Measurements from ENCODE around the gene DENND1A.

Gene DENND1A

DNA sequence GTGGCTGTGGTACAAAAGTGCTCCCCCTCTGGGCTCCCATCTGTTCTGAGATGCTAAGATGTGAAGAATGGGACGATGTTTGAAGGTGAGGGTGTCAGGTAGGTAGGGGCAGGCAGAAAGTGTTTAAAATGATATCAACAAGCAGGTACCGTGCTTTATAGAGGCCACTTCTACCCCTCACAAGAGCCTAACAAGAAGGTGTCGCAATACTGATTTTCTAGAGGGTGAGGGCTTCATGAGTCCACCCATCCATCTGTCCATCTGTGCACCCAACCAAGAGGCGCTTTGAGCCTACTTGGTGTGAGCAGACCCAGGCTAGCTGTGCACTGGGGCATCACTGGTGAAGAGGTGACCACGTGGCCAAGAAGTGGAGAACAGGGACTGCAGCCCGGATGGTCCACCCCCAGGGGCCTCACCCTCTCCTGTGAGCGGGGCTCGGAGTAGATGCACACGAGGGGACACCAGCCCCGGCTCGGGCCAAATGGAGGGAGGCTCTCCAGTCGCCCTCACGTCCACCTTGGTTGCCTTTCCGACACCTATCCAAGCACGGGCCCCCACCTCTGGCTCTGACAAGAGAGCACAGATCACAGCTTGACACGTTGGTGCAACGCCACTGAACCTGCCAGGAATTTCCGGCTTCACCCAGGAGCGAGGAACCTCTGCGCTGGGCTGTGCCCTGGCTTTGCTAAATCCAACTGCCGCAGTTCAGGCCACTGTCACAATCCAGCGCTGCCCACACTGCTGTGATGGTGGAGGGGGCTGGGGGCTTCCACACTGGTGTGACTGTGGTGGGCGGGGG is 539.4 kb downstream of the DENND1A start:
- DNase-seq (ENCODE audit: low read depth in 2 of 2) = no peak

DNA sequence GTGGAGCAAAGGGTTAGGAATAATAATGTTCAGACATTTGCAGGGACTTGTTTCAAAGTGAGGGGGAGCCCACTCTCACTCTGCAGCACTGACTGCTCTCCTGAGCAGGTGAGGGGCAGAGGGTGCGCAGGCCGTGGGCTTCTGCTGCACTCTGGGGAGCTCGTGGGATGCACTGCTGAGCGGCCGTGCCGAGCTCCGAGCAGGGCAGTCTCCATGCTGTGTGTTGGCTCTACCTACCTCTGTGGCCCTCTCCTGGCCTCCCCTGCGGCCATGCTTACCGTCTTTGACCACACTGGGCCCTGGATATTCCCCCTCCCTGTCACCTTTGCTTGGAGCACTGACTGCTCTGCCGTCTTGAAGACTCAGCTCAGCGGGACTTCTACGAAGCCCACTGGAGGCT is 540.2 kb downstream of the DENND1A start:
- DNase-seq (ENCODE audit: low read depth in 2 of 2) = no peak

DNA sequence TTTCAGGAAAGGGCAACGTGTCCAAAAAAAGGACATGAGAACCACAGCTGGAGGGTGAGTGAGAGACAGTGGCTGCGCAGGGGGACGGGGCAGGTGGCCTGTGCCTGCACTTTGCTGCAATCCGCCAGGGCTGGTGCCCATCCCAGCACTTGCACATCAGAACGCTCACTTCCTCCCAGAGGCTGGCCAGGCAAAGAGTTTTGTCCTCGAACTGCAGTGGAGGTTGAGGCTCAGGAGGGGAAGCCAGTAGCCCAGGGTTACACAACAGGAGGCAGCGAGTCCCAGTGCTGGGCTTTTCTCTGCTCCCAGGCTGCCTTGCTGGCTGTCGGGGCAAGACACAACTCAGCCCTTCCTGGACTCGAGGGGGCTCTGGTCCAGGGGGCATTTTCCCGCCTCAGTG is 540.9 kb downstream of the DENND1A start:
- DNase-seq (ENCODE audit: low read depth in 2 of 2) = no peak

DNA sequence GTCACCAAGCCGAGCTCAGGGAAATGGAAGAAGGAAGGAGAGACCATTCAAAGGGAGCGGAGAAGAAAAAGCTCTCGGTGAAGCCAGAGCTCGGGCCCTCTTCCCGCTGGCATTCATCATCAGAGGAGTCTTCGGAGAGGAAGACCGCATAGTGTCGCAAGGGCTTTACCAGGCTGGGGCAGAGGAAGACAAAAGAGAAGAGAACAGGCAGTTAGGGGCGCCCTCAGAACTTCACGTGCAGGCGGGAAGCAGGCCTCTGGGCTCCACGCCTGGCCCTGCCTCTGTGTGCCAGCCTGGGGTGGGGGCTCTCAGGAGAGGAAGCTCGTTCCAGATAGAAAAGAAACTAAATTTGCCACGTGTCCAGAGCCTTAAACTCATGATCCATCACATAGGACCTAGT is 542.2 kb downstream of the DENND1A start:
- DNase-seq (ENCODE audit: low read depth in 2 of 2) = no peak

DNA sequence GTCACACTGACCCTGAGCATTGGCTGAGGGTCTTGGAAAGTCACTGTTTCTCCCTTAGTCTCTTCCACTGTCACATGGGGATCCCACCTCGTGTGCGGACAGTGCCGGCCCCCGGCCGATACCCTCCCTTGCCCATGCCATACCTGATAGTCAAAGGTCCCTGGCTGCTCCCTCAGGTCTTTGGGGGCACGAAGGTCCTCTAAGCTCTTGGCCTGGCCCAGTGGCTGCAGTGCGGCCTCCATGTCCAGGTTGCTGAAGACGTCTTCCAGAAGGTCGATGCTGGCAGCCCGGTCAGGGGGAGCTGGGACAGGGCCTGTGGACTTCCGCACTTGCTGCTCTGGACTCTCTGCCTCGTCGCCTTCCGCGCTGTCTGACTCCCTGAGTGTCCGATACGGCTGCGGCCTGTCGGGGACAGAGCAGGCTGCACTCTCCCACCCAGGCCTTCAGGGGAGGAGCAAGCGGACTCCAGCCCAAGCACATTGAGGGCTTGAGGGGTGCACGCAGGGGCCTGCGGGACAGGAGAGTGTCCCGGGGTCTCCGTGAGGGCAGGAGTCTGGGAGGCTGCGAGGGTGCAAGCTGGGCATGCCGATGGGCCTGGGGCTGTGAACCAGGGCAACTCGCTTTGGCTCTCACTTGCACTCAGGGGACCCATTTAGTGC is 546.3 kb downstream of the DENND1A start:
- no peak for DNase-seq (ENCODE audit: low read depth in 2 of 2)

DNA sequence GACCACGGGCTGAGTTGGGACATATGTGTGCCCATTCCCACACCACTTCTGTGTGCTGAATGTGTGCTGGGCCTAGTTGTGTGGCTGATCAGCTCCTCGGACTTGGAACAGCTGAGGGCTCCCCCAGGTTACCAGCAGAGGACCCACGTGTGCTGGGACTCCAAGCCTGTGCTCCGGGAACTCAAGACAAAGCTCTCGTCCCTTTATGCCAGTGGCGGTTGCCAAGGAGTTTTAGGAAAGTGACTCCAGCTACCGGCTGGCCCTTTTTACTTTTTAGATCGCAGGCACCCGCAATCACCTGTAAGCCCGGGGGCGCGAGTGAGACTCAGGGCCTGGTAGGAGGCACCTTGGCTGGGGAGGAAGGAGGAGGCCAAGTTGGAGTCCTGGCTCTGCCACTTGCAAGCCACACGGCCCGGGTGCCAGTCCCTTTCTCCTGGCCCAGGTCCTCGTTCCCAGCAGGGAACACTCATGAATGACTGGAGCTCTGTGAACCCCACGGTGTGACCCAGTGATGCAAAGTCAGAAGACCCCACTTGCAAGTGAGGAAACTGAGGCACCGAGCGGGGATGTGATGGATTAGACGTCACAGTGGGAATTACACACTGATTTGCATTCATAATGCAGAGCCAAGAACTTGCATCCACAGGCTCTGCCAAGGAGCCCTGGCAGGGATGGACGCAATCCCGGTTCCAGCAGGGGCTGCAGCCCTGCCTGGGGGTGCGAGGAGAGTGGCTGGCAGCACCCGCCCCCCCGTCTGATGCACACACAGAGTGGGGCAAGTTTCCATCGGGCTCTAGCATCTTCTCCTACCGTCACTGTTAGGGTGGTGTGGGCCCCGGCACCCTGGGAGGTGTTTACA is 547.0 kb downstream of the DENND1A start:
- DNase-seq (ENCODE audit: low read depth in 2 of 2) = no peak

DNA sequence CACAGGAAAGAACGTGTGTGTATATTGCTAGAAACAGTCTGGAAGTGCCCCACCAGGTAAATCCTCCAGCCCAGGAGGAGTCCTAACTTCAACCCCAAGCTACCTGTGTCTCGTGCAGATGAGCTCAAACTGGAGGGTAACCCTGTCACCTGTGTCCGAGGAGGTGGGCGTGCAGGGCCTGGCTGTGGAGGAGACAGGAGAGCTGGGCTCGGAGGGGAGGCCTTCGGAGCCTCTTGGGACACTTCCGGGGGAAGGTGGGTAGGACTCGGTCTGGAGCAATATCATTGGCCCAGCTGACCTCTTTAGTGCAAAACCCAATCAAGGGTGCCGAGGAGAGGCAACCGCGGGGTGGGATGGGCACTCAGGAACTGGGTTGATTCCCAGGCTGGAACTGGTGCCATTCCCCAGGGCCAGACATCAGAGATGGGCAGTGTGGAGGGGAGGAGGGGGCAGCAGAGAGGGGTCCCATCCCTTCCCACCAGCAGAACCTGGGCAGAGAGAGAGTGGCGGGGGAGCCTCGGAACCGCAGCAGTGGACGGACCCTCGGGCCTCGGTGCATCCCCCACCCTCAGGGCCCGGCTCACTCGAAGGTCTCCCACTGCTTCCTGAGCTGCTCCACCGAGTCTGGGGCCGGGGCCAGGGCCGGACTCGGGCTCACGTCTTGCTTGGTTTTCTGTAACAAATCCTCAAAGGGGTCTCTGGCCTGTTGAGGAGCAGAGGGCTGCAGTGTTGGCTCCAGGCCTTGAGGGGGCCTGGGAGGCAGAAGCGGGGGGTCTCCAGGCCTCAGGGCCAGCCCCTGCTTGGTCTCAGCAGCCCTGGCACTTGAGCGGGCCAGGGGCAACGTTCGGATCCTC is 548.8 kb downstream of the DENND1A start:
- DNase-seq (ENCODE audit: low read depth in 2 of 2) = no peak

DNA sequence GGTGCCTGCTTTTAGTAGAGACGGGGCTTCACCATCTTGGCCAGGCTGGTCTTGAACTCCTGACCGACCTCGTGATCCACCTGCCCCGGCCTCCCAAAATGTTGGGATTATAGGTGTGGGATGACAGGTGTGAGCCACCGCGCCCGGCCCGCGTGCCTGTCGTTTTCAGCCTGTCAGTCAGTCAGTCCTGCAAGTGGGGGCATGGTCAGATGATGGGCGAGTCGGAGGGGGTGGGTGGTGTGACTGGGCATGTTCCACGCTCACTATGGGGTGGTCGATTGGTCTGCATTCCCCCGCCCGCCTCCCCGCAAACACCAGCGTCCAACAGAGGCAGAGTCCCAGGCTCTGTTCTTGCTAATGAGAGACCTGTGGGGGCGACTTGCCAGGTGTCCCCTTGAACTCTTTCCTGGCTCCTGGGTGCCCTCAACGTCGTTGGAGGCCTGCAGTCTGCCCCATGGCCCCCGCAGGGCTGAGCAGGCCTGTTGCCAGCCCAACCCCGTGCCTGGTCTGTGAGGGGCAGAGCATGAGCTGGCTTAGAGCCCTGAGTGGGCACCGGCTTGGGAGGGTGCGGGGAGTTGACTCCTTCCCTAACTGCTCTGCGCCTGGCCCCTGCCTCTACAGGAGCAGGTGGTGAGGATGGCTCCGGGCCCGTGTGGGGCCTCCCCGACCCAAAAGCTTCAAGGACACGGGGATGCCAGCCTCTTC is 550.8 kb downstream of the DENND1A start:
- DNase-seq (ENCODE audit: low read depth in 2 of 2) = no peak

DNA sequence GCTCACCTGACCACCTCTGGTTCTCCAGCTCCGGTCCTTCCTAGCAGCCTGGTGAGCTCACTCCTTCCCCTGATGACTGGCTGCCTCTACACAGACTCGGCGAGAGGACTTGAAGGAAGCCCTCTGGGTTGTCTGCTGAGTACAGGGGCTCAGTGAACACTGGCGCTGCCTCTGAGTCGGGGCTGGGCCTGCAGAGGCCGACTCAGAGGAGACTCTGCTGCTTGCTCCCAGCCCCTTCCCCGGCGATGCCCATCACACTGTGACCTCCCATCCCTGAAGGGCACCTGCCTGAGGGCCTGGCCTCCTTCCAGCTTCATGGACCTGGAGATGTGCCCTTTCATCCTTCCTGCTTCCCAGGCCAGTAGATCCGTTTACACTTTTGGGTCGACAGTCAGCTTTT is 551.9 kb downstream of the DENND1A start:
- no peak for DNase-seq (ENCODE audit: low read depth in 2 of 2)

DNA sequence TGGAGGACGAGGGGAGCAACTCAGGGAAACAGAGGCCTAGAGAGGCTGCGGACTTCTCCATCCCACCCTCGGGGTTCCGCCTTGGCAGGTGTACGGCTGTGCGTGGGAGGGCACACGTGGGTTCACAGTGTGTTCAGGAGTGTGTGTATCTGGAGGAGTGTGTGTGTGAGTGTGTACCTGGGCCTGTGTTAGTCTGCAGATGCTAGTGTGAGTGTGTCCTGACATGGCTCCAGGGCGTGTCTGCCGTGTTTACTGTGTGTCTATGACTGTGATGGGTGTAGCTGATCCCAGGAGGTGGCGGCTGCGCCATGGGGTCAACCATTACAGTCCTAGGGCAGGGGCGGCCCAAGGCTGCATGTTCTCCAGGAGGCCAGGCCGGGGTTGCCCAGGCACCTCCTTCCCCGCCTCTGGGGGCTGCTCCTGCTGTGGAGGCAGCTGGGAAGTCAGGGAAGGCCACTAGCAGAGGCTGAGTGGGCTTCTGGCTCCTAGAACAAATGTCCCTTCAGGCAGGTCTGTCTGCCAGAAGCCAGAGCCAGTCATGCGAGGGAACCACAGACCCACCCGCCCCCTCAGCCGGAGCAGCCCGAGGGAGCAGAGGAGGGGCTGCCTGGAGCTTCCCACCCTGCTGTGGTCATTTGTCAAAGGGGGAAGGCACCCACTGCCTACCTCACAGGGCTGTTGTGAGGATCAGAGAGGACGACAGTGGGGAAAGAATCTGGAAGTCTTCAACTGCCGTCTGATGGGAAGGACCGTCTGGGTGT is 552.5 kb downstream of the DENND1A start:
- DNase-seq (ENCODE audit: low read depth in 2 of 2) = no peak

DNA sequence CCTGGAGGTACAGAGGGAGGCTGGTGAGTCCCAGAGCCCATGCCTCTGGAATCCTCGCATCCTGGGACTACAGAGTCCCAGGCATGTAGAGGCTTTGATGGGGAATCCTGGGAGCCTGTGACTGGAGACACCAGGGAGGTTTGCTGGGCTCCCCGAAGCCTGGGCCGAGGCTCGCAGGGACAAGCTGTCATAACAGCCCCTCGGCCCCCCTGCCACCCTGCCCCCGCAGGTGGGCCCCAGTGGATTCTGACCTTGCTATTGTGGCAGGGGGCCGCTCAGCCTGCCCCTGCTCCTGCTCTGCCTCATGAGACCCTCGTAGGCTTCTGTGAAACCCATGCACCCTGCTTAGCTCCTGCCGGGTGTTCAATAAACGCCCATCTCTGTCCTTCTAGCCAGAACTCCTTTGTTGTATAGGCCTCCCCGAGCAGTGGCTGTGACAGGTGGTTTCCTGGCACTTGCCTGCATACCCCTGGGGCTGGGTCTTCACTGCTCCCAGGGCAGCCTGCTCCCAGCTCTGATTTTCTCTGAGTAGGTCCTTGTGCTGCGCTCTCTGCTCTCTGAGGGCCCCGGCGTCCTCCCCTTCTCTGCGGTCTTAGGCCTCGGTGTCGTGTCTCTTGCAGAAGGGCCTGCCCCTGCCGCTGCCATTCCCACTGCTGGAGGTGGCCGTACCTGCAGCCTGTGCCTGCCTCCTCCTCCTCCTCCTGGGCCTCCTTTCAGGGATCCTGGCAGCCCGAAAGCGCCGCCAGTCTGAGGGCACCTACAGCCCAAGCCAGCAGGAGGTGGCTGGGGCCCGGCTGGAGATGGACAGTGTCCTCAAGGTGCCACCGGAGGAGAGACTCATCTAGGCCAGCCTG is 553.5 kb downstream of the DENND1A start:
- no peak for DNase-seq (ENCODE audit: low read depth in 2 of 2)

DNA sequence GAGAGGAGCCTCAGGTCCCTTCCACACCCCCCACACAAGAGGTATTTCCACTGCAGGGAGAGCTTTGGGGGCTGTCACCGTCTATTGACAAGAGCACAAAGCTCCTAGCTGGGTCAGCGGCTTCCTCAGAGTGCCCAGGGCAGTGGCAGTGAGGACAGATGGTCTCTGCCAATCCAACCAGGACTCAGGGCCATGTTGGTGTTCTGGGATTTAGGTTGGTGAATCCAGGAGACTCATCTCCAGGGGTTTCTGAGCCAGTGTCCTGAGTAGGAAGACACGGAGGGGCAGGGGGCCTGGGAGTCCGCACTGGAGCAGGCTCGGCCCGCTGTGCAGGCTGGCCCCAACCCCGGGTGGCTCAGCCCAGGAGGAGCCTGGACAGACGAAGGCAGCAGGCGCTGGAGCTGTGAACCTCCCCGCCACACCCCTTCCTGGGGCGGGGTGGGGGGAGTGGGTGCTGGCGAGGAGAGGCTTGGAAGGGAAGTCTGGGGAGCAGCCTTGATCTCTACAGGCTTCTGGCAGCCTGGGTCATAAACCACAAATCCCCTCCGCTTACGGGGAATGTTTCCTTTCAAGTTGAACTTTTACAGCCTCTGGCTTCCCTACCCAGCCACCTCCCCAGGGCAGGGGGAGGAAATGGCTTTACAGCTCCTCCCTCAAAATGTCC is 554.3 kb downstream of the DENND1A start:
- no peak for DNase-seq (ENCODE audit: low read depth in 2 of 2)

DNA sequence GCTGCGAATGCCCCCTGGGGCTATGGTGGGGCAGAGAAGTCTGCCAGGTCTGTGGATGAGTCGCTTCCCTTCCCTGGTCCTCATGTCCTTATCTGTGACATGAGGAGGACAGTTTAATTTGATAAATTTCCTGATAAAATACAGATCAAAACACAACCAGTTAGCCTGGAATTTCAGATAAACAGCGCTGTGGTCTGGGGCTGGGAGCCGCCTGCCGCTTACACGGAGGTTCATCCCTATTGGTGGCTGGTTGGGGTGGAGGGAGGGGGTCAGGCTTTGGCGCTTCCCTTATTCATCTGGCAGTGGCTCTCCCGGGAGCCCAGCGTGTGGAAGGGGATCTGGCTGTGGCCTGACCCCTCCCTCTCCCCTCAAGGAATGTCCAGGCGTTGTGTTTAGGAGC is 556.0 kb downstream of the DENND1A start:
- no peak for DNase-seq (ENCODE audit: low read depth in 2 of 2)

DNA sequence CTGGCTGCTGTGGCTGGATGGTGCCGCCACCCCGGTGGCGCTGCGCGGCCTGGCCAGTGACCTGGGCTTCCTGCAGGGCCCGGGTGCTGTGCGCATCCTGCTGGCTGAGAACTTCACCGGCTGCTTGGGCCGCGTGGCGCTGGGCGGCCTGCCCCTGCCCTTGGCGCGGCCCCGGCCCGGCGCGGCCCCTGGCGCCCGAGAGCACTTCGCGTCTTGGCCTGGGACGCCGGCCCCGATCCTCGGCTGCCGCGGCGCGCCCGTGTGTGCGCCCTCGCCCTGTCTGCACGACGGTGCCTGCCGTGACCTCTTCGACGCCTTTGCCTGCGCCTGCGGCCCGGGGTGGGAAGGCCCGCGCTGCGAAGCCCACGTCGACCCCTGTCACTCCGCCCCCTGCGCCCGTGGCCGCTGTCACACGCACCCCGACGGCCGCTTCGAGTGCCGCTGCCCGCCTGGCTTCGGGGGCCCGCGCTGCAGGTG is 556.4 kb downstream of the DENND1A start:
- DNase-seq (ENCODE audit: low read depth in 2 of 2) = no peak

DNA sequence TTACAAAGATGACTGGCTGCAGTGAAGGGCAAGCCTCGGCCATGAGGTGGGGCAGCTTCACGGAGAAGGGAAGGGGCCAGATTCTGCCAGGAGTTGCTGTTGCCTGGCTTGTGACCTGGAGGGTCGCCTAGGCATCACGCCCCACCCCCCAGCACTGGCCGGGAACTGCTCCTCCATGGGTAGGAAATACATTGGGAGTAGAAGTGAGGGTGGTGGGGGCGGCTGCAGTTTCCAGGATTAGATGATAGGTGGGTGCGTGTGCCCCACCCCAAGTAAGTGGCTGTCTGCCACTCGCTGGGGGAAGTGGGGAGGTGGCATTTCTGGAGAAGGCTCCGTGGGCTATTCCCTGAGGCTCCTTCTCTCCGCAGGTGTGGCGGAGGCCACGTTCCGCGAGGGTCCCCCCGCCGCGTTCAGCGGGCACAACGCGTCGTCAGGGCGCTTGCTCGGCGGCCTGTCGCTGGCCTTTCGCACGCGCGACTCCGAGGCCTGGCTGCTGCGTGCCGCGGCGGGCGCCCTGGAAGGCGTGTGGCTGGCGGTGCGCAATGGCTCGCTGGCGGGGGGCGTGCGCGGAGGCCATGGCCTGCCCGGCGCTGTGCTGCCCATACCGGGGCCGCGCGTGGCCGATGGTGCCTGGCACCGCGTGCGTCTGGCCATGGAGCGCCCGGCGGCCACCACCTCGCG is 557.0 kb downstream of the DENND1A start:
- DNase-seq (ENCODE audit: low read depth in 2 of 2) = no peak

DNA sequence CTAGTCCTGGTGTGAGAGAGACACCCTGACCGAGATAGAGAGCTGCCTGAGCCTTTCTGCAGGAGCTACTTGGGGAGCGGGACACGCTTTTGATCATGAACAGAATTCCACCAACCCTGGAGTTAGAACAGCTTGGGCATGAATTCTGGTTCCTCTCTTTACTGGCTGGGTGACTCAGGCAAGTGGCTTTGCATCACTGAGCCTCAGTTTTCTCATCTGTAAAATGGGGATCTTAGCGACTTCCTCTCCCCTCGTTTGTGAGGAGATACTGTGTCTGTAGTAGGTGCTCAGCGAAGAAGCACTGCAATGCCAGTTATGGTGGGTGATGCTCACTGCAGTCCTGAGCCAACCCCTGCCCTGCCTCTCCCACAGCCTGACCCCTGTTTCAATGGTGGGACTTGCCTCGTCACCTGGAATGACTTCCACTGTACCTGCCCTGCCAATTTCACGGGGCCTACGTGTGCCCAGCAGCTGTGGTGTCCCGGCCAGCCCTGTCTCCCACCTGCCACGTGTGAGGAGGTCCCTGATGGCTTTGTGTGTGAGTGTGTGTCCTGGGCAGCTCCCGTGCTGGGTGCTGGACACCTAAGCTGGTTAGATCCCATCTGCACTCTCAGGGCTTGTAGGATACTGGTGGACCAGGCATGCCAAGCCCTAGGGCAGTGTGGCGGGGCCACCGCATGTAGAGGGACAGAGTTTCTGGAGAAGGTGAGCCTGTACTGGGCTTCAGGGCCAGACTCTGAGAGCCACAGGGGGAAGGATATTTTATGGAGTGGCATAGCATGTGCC is 557.9 kb downstream of the DENND1A start:
- no peak for DNase-seq (ENCODE audit: low read depth in 2 of 2)

DNA sequence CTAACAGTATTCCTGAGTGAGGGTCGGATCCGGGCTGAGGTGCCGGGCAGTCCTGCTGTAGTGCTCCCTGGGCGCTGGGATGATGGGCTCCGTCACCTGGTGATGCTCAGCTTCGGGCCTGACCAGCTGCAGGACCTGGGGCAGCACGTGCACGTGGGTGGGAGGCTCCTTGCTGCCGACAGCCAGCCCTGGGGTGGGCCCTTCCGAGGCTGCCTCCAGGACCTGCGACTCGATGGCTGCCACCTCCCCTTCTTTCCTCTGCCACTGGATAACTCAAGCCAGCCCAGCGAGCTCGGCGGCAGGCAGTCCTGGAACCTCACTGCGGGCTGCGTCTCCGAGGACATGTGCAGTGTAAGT is 558.7 kb downstream of the DENND1A start:
- no peak for DNase-seq (ENCODE audit: low read depth in 2 of 2)

Measured in fibroblast of skin of left biceps (primary cell).